ENCODE data around the gene TRIP13. TPM values are rescaled to one million over a fixed set of nuclear protein-coding genes. Genes with fewer than 3 reads are reported as not detected.

Gene TRIP13
- total and polyA plus RNA-seq, 2 of the 13 experiments (the other 11 are each of a cell fraction or from before 2014, with no cell fraction given): 13.5 to 33.0 TPM

DNA sequence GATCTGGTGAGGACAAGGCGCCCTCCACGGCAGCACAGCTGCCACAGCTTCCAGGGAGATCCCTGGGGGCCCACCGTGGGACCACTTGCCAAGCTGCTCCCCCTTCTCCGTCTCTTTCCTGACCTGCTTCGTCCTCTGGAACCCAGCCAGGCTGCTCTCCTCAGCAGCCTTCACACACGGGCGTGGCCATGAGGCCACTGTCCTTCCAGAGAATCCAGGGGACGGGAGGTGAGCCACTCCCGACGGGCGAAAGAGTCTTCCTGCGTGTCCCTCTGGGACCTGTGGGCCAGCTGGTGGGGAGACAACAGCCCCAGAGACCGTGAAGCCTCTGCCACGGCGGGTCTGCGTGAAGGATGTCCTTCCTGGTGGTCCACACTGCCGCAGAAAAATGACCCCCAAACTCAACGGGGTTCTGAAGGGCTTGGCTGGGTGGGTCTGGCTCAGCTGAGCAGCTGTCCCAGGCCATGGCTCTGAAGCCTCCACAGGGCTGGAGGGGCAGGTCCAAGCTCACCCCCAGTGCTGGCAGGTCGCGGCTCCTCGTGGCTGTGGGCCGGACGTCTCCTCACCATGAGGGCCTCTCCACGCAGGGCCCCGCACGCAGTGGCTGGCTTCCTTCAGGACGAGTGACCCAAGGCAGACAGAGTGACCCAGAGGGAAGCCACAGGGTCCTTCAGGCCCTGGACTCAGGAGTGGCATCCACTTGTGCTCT is 68.5 kb downstream of the TRIP13 start:
- in situ Hi-C loops (cut with HindIII; ENCODE audit: extremely low pct_ligation_motif_present, low pct_unique_long_range_greater_than_20kb) (no loop called here), intact Hi-C loops (cut with micrococcal nuclease; ENCODE audit: unreplicated experiment) (no loop called here)
- CTCF ChIA-PET (ENCODE audit: low intra/inter-chr PET ratio, low total read pairs): no interaction called here
- no peaks in the 10 kb centered on the region for H4K20me1 ChIP-seq (ENCODE audit: insufficient read depth, low read length)
- H2AFZ ChIP-seq (ENCODE audit: low read length): no peak overlapping the region
- no peak overlapping the region for H3K9ac ChIP-seq (ENCODE audit: insufficient read depth, low read depth, low read length)
- H3K79me2 ChIP-seq (ENCODE audit: insufficient read depth, low read length): no peaks in the 10 kb centered on the region
- peaks cover 33% of the 10 kb centered on the region for H3K4me1 ChIP-seq (ENCODE audit: insufficient read depth, low read length)
- no peak for FAIRE-seq
- no peak overlapping the region for H3K4me3 ChIP-seq (replicated peaks in 1 of 3; ENCODE audit: insufficient read depth in 1 of 3, low read depth in 2 of 3, low read length in 3 of 3)
- H3K4me2 ChIP-seq (ENCODE audit: low read depth, low read length): no peak overlapping the region
- no CpG with 5 or more reads among the region's 27 CpGs for WGBS (ENCODE audit: low lambda C conversion rate)
- H3K9me3 ChIP-seq (ENCODE audit: low read length): no peaks in the 10 kb centered on the region
- no peaks in the 10 kb centered on the region for H3K36me3 ChIP-seq (replicated peaks in 1 of 2; ENCODE audit: control insufficient read depth in 1 of 2, insufficient read depth in 2 of 2, low read length in 2 of 2)
- POLR2A ChIA-PET: no interaction called here
- DNase-seq (ENCODE audit: low spot score): no peak
- peaks cover 7 to 72% of the 10 kb centered on the region in 2 experiments; a peak in 4 of 5 replicates for H3K27me3 ChIP-seq (ENCODE audit: control insufficient read depth in 1 of 2, insufficient read depth in 2 of 2, low read length in 2 of 2)
- H3K27ac ChIP-seq (ENCODE audit: extremely low read length, insufficient read depth, low read length): no peak overlapping the region
- BruUV-seq (replicated peaks): no TSS peak
- ATAC-seq: no peak
- TF ChIP-seq JDP2 (CRISPR knock-in tag; IDR thresholded peaks at IDR 0.05; ENCODE audit: borderline replicate concordance) (no peak), POLR2AphosphoS2 (IDR thresholded peaks at IDR 0.05; ENCODE audit: low read depth, low read length) (no peak), FOXK1 (CRISPR knock-in tag; IDR thresholded peaks at IDR 0.05; ENCODE audit: borderline replicate concordance, low read depth) (no peak), ZNF83 (CRISPR knock-in tag; IDR thresholded peaks at IDR 0.05; ENCODE audit: borderline replicate concordance) (no peak), HOMEZ (CRISPR knock-in tag; IDR thresholded peaks at IDR 0.05; ENCODE audit: low read depth) (no peak), ELF3 (CRISPR knock-in tag; IDR thresholded peaks at IDR 0.05) (no peak), PHF21A (CRISPR knock-in tag; IDR thresholded peaks at IDR 0.05) (no peak), FOSL1 (CRISPR knock-in tag; IDR thresholded peaks at IDR 0.05; ENCODE audit: borderline replicate concordance) (no peak), TCF7L2 (IDR thresholded peaks at IDR 0.05; ENCODE audit: low read depth, low read length) (no peak), NFIC (IDR thresholded peaks at IDR 0.05; ENCODE audit: low read length) (no peak), SIX4 (CRISPR knock-in tag; IDR thresholded peaks at IDR 0.05) (no peak), SMAD9 (CRISPR knock-in tag; IDR thresholded peaks at IDR 0.05) (no peak), ATM (IDR thresholded peaks at IDR 0.05; ENCODE audit: borderline replicate concordance) (no peak)
- TF ChIP-seq, protein P1, sequence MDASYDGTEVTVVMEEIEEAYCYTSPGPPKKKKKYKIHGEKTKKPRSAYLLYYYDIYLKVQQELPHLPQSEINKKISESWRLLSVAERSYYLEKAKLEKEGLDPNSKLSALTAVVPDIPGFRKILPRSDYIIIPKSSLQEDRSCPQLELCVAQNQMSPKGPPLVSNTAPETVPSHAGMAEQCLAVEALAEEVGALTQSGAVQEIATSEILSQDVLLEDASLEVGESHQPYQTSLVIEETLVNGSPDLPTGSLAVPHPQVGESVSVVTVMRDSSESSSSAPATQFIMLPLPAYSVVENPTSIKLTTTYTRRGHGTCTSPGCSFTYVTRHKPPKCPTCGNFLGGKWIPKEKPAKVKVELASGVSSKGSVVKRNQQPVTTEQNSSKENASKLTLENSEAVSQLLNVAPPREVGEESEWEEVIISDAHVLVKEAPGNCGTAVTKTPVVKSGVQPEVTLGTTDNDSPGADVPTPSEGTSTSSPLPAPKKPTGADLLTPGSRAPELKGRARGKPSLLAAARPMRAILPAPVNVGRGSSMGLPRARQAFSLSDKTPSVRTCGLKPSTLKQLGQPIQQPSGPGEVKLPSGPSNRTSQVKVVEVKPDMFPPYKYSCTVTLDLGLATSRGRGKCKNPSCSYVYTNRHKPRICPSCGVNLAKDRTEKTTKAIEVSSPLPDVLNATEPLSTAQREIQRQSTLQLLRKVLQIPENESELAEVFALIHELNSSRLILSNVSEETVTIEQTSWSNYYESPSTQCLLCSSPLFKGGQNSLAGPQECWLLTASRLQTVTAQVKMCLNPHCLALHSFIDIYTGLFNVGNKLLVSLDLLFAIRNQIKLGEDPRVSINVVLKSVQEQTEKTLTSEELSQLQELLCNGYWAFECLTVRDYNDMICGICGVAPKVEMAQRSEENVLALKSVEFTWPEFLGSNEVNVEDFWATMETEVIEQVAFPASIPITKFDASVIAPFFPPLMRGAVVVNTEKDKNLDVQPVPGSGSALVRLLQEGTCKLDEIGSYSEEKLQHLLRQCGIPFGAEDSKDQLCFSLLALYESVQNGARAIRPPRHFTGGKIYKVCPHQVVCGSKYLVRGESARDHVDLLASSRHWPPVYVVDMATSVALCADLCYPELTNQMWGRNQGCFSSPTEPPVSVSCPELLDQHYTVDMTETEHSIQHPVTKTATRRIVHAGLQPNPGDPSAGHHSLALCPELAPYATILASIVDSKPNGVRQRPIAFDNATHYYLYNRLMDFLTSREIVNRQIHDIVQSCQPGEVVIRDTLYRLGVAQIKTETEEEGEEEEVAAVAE (CRISPR knock-in tag; IDR thresholded peaks at IDR 0.05; ENCODE audit: borderline replicate concordance): no peak
- TF ChIP-seq, protein P2, sequence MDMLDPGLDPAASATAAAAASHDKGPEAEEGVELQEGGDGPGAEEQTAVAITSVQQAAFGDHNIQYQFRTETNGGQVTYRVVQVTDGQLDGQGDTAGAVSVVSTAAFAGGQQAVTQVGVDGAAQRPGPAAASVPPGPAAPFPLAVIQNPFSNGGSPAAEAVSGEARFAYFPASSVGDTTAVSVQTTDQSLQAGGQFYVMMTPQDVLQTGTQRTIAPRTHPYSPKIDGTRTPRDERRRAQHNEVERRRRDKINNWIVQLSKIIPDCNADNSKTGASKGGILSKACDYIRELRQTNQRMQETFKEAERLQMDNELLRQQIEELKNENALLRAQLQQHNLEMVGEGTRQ (IDR thresholded peaks at IDR 0.05; ENCODE audit: low read depth, low read length): no peak
- TF ChIP-seq, protein P2 (CRISPR knock-in tag; IDR thresholded peaks at IDR 0.05; ENCODE audit: borderline replicate concordance): no peak

Measured in HepG2 (cell line).